Osteoblast (primary cell): ENCODE data around the gene TBX21. TPM values are rescaled to one million over a fixed set of nuclear protein-coding genes. Genes with fewer than 3 reads are reported as not detected.

Experiments used
- DNase-seq: peaks from one replicate; pipeline ENCODE4 v3.0.0; 2011; ENCODE audit warnings: low spot score, mixed read lengths; ENCODE audit not compliant: insufficient read length; ENCODE audit errors: missing footprints
- H2AFZ ChIP-seq: 2 replicates; pipeline ENCODE4 v1.6.0; 2011; ENCODE audit warnings: mild to moderate bottlenecking, low read length
- H3K27ac ChIP-seq: 2 replicates; pipeline ENCODE4 v1.5.1; 2011; ENCODE audit warnings: mild to moderate bottlenecking, low read depth, low read length, moderate library complexity
- H3K27me3 ChIP-seq: 2 replicates; pipeline ENCODE4 v1.6.0; 2012; ENCODE audit warnings: mild to moderate bottlenecking, control low read depth, inconsistent platforms, low read length, moderate library complexity; ENCODE audit not compliant: insufficient read depth
- H3K36me3 ChIP-seq: 2 replicates; pipeline ENCODE4 v1.5.1; 2011; ENCODE audit warnings: mild to moderate bottlenecking, low read length, control low read depth, moderate library complexity; ENCODE audit not compliant: insufficient read depth
- H3K4me1 ChIP-seq: 2 replicates; pipeline ENCODE4 v1.5.1; 2011; ENCODE audit warnings: mild to moderate bottlenecking, low read length, control low read depth, moderate library complexity; ENCODE audit not compliant: insufficient read depth
- H3K4me2 ChIP-seq: 2 replicates; pipeline ENCODE4 v1.6.0; 2011; ENCODE audit warnings: mild to moderate bottlenecking, low read length; ENCODE audit not compliant: insufficient read depth
- H3K4me3 ChIP-seq: fragments of 200-600 bp; sonication (generic); 3 replicates; pipeline ENCODE4 v1.5.1; 2012; ENCODE audit warnings: mild to moderate bottlenecking, low read length, inconsistent platforms; ENCODE audit not compliant: insufficient read depth
- H3K79me2 ChIP-seq: 2 replicates; pipeline ENCODE4 v1.6.0; 2012; ENCODE audit warnings: mild to moderate bottlenecking, low read length, control low read depth, inconsistent platforms; ENCODE audit not compliant: insufficient read depth
- H3K9me3 ChIP-seq: 2 replicates; pipeline ENCODE4 v1.5.1; 2011; ENCODE audit warnings: low read depth, low read length, control low read depth
- H4K20me1 ChIP-seq: 2 replicates; pipeline ENCODE4 v1.6.0; 2012; ENCODE audit warnings: mild to moderate bottlenecking, low read length, control low read depth; ENCODE audit not compliant: insufficient read depth
- total RNA-seq: library from RNA; depleted of rRNA; stranded (reverse); fragments of >200 nt; gene quantifications from 2 replicates; pipeline ENCODE4 v1.2.3, GENCODE V29; 2012
- TF ChIP-seq, protein P1 (sequence below): IDR thresholded peaks from 2 replicates; pipeline ENCODE4 v1.5.1; 2011; ENCODE audit warnings: mild to moderate bottlenecking, low read depth, low read length, moderate library complexity; ENCODE audit errors: extremely low read depth

Gene TBX21, protein sequence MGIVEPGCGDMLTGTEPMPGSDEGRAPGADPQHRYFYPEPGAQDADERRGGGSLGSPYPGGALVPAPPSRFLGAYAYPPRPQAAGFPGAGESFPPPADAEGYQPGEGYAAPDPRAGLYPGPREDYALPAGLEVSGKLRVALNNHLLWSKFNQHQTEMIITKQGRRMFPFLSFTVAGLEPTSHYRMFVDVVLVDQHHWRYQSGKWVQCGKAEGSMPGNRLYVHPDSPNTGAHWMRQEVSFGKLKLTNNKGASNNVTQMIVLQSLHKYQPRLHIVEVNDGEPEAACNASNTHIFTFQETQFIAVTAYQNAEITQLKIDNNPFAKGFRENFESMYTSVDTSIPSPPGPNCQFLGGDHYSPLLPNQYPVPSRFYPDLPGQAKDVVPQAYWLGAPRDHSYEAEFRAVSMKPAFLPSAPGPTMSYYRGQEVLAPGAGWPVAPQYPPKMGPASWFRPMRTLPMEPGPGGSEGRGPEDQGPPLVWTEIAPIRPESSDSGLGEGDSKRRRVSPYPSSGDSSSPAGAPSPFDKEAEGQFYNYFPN
- total RNA-seq = not detected in 2 replicates

DNA sequence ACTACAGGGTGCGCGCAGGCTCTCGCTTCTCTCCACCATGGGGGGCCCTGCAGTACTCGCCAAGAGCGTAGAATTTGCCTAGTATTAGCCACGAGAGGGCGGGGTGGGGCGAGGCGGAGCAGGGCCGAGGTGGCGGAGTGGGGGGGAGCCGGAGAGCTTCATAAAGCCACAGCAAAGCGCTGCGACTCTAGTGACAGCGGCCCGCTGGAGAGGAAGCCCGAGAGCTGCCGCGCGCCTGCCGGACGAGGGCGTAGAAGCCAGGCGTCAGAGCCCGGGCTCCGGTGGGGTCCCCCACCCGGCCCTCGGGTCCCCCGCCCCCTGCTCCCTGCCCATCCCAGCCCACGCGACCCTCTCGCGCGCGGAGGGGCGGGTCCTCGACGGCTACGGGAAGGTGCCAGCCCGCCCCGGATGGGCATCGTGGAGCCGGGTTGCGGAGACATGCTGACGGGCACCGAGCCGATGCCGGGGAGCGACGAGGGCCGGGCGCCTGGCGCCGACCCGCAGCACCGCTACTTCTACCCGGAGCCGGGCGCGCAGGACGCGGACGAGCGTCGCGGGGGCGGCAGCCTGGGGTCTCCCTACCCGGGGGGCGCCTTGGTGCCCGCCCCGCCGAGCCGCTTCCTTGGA is at the start of gene TBX21:
Gene TBX21, plus strand, starts transcription at position 190 of the 627 bp plus-strand sequence. Its CDS starts 219 bp downstream, at position 409.
- Histone ChIP-seq H3K79me2 (no peaks in the 10 kb centered on the region), H3K27ac (no peak within 1 kb of the TSS), H3K27me3 (peaks cover 83% of the 10 kb centered on the region), H3K4me3 (no peak within 1 kb of the TSS), H2AFZ (no peak within 1 kb of the TSS), H3K9me3 (no peaks in the 10 kb centered on the region), H3K36me3 (no peaks in the 10 kb centered on the region), H3K4me1 (no peaks in the 10 kb centered on the region), H3K4me2 (no peak within 1 kb of the TSS), H4K20me1 (no peaks in the 10 kb centered on the region)
- peak; percentile 87 for DNase-seq
- TF ChIP-seq, protein P1, sequence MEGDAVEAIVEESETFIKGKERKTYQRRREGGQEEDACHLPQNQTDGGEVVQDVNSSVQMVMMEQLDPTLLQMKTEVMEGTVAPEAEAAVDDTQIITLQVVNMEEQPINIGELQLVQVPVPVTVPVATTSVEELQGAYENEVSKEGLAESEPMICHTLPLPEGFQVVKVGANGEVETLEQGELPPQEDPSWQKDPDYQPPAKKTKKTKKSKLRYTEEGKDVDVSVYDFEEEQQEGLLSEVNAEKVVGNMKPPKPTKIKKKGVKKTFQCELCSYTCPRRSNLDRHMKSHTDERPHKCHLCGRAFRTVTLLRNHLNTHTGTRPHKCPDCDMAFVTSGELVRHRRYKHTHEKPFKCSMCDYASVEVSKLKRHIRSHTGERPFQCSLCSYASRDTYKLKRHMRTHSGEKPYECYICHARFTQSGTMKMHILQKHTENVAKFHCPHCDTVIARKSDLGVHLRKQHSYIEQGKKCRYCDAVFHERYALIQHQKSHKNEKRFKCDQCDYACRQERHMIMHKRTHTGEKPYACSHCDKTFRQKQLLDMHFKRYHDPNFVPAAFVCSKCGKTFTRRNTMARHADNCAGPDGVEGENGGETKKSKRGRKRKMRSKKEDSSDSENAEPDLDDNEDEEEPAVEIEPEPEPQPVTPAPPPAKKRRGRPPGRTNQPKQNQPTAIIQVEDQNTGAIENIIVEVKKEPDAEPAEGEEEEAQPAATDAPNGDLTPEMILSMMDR = no peak

DNA sequence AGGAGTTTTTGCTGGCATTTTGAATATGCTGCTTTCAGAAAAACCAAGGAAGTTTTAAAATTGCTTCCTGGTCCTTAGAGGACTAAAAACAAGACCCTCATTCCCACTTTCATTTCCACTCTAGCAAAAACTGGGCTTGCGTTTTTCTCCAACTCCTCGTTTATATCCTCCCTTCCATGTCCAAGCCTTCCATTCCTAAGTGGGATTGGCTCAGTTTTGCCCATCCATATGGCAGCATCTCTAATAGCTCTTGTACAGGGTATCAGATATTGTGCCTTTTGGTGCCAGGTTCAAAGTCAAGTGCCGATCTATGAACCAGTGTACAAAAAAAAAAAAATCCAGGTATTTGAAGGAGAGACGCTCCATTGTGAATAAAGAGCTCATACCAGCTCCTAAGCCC is 49.0 kb upstream of the TBX21 start:
- peaks cover 63% of the 10 kb centered on the region for H3K36me3 ChIP-seq
- no peaks in the 10 kb centered on the region for H3K9me3 ChIP-seq
- peaks cover 36% of the 10 kb centered on the region for H3K4me1 ChIP-seq
- H3K27me3 ChIP-seq = no peaks in the 10 kb centered on the region
- peaks cover 7% of the 10 kb centered on the region for H3K79me2 ChIP-seq
- H2AFZ ChIP-seq = no peak overlapping the region
- H3K4me2 ChIP-seq = no peak overlapping the region
- H3K27ac ChIP-seq = peak overlapping the region; percentile 5
- no peak overlapping the region for H3K4me3 ChIP-seq
- TF ChIP-seq, protein P1 = no peak
- H4K20me1 ChIP-seq = peaks cover 19% of the 10 kb centered on the region
- no peak for DNase-seq

DNA sequence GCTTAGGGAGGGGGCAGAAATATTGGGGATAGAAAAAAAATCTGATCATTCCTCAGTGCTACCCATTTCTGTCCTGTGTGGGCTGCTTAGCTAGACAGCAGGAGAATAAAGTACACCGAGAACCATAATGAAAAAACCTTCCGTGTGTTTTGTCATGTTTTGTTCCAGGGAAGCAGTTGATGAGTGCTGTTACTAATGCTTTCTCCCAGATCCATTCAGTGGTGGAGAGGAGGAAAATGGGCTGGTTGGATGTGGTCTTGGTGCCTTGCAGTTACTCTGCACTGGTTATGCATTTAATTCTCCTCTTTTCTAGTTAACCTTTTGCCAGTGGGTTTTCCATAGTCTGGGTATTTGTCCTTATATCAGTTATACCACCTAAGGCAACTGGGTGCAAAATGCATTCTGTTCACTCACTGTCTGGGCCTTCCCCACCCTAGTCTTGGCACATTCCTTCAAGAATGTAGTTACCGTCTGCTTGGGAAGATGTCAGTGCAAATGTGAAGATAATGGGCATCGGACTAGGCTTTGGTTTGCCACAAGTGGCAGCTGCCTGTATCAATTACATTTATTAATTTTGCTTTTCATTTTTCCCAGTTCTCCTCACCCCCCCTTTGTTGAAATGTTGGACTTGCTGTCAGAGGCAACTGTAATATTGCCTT is 48.4 kb upstream of the TBX21 start:
- Histone ChIP-seq H3K27ac (peak overlapping the region; percentile 70), H3K36me3 (peaks cover 56% of the 10 kb centered on the region)

More for the DNA sequence above, 48.4 kb upstream of the TBX21 start:
- H3K9me3 ChIP-seq = no peaks in the 10 kb centered on the region
- no peak for DNase-seq
- no peak overlapping the region for H3K4me2 ChIP-seq
- H3K4me3 ChIP-seq = no peak overlapping the region
- peaks cover 36% of the 10 kb centered on the region for H3K4me1 ChIP-seq
- no peaks in the 10 kb centered on the region for H3K27me3 ChIP-seq
- peaks cover 5% of the 10 kb centered on the region for H3K79me2 ChIP-seq
- TF ChIP-seq, protein P1 = no peak
- H2AFZ ChIP-seq = no peak overlapping the region
- H4K20me1 ChIP-seq = peaks cover 16% of the 10 kb centered on the region
